HL-60 (cell line): ENCODE results near the gene TSSK3.

ENCODE experiments used
- DNase-seq, 2 experiments: peaks; one replicate each; pipeline ENCODE4 v3.0.0-alpha.2; 2010 to 2020; ENCODE audit warnings: low read depth in 1 of 2, low spot score in 1 of 2
- H3K27ac ChIP-seq: fragments of 250-450 bp; sonication (Bioruptor Pico); replicated peaks from 2 replicates; pipeline ENCODE4 v1.5.1; 2020; ENCODE audit warnings: mild to moderate bottlenecking, moderate library complexity
- H3K27me3 ChIP-seq: fragments of 250-450 bp; sonication (Bioruptor Pico); 2 replicates; pipeline ENCODE4 v1.5.1; 2021; ENCODE audit warnings: mild to moderate bottlenecking, moderate library complexity; ENCODE audit not compliant: insufficient read depth, poor library complexity, severe bottlenecking
- H3K4me3 ChIP-seq: replicated peaks from 2 replicates; pipeline ENCODE4 v1.5.1; 2011; ENCODE audit warnings: mild to moderate bottlenecking, control low read depth, low read length; ENCODE audit not compliant: insufficient read depth
- CTCF ChIP-seq: IDR thresholded peaks from one replicate; pipeline ENCODE4 v1.5.1; 2011; ENCODE audit warnings: low read length, control low read depth, inconsistent platforms; ENCODE audit not compliant: insufficient read depth
- POLR2AphosphoS5 ChIP-seq: IDR thresholded peaks from 2 replicates; pipeline ENCODE4 v1.6.1; 2012; ENCODE audit warnings: low read depth
- REST ChIP-seq: IDR thresholded peaks from 2 replicates; pipeline ENCODE4 v1.6.1; 2012; ENCODE audit warnings: low read depth; ENCODE audit not compliant: insufficient replicate concordance
- SPI1 ChIP-seq: IDR thresholded peaks from 2 replicates; pipeline ENCODE4 v1.6.1; 2012; ENCODE audit warnings: low read depth, mild to moderate bottlenecking, borderline replicate concordance

The TSSK3 gene

GRCh38 chr1:32413507-32414185 is 51.3 kb downstream of the TSSK3 start:
- Histone ChIP-seq H3K27me3 (peaks cover 4% of the 10 kb centered on the region), H3K4me3 (no peak overlapping the region), H3K27ac (no peak overlapping the region)
- DNase-seq: peak; percentile 77 to 83
- TF ChIP-seq REST: peak; percentile 63
- no peak for TF ChIP-seq POLR2AphosphoS5
- TF ChIP-seq SPI1: no peak
- TF ChIP-seq CTCF: peak; percentile 80
